Glutamatergic neuron (in vitro differentiated cells): ENCODE data around the gene PLA2G2F. TPM values are rescaled to one million over a fixed set of nuclear protein-coding genes. Genes with fewer than 3 reads are reported as not detected.

ENCODE experiments used
- DNase-seq: peaks from one replicate; pipeline ENCODE4 v3.0.0; 2022
- H3K27ac Mint-ChIP-seq: one replicate; pipeline ENCODE4 v1.8.0; 2020; ENCODE audit warnings: mild to moderate bottlenecking, mixed read lengths, inconsistent platforms; ENCODE audit not compliant: unreplicated experiment
- H3K27me3 Mint-ChIP-seq: one replicate; pipeline ENCODE4 v1.8.0; 2020; ENCODE audit warnings: mild to moderate bottlenecking, moderate library complexity, mixed read lengths, inconsistent platforms; ENCODE audit not compliant: unreplicated experiment
- H3K36me3 Mint-ChIP-seq: one replicate; pipeline ENCODE4 v1.8.0; 2020; ENCODE audit warnings: mild to moderate bottlenecking, mixed read lengths, inconsistent platforms; ENCODE audit not compliant: unreplicated experiment
- H3K4me1 Mint-ChIP-seq: one replicate; pipeline ENCODE4 v1.8.0; 2020; ENCODE audit warnings: mild to moderate bottlenecking, low read depth, mixed read lengths, inconsistent platforms; ENCODE audit not compliant: unreplicated experiment
- H3K4me3 Mint-ChIP-seq: one replicate; pipeline ENCODE4 v1.8.0; 2020; ENCODE audit warnings: mild to moderate bottlenecking, mixed read lengths, inconsistent platforms; ENCODE audit not compliant: unreplicated experiment
- H3K9me3 Mint-ChIP-seq: one replicate; pipeline ENCODE4 v1.8.0; 2020; ENCODE audit warnings: mild to moderate bottlenecking, moderate library complexity, mixed read lengths, inconsistent platforms; ENCODE audit not compliant: unreplicated experiment
- total RNA-seq: library from RNA; stranded (reverse); fragmentation: NEBNext Ultra II Directional; extraction: Animal tissue kit (Norgen Biotek cat#: 25700); gene quantifications from one replicate; pipeline ENCODE4 v1.2.1, GENCODE V29; 2021; ENCODE audit not compliant: unreplicated experiment
- TF ChIP-seq, protein P1 (sequence below): fragments of 200-600 bp; sonication (generic); IDR thresholded peaks from one replicate; pipeline ENCODE4 v1.5.0; 2021; ENCODE audit not compliant: partially characterized antibody, unreplicated experiment

Gene PLA2G2F
- total RNA-seq, 1 donor from 2014 or later: not detected

- no peak overlapping the region for H3K27ac Mint-ChIP-seq
- DNase-seq: no peak
- H3K4me1 Mint-ChIP-seq: no peaks in the 10 kb centered on the region
- no peak overlapping the region for H3K4me3 Mint-ChIP-seq
- peaks cover 2% of the 10 kb centered on the region for H3K27me3 Mint-ChIP-seq
- no peaks in the 10 kb centered on the region for H3K36me3 Mint-ChIP-seq
- TF ChIP-seq, protein P1, sequence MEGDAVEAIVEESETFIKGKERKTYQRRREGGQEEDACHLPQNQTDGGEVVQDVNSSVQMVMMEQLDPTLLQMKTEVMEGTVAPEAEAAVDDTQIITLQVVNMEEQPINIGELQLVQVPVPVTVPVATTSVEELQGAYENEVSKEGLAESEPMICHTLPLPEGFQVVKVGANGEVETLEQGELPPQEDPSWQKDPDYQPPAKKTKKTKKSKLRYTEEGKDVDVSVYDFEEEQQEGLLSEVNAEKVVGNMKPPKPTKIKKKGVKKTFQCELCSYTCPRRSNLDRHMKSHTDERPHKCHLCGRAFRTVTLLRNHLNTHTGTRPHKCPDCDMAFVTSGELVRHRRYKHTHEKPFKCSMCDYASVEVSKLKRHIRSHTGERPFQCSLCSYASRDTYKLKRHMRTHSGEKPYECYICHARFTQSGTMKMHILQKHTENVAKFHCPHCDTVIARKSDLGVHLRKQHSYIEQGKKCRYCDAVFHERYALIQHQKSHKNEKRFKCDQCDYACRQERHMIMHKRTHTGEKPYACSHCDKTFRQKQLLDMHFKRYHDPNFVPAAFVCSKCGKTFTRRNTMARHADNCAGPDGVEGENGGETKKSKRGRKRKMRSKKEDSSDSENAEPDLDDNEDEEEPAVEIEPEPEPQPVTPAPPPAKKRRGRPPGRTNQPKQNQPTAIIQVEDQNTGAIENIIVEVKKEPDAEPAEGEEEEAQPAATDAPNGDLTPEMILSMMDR: no peak
- H3K9me3 Mint-ChIP-seq: no peaks in the 10 kb centered on the region
Measured at GRCh38 chr1:20109223-20109856, 29.8 kb upstream of the PLA2G2F start.

GRCh38 chr1:20110679-20111078 lies 28.4 kb upstream of the PLA2G2F start:
- no peaks in the 10 kb centered on the region for H3K9me3 Mint-ChIP-seq
- no peak overlapping the region for H3K4me3 Mint-ChIP-seq
- TF ChIP-seq, protein P1: no peak
- no peak for DNase-seq
- peaks cover 2% of the 10 kb centered on the region for H3K27me3 Mint-ChIP-seq
- H3K4me1 Mint-ChIP-seq: no peaks in the 10 kb centered on the region
- no peak overlapping the region for H3K27ac Mint-ChIP-seq
- no peaks in the 10 kb centered on the region for H3K36me3 Mint-ChIP-seq

DNA sequence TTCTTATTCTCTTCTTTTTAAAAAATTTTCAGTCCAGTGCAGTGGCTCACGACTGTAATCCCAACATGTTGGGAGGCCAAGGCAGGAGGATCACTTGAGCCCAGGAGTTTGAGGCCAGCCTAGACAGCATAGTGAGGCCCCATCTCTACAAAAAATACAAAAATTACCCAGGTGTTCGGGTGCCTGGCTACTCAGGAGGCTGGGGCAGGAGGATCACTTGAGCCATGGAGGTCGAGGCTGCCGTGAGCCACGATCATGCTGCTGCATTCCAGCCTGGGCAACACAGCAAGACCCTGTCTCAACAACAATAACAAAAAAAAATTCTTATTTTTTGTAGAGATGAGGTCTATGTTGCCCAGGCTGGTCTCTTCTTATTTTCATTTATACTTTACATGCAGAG lies 27.7 kb upstream of the PLA2G2F start:
- TF ChIP-seq, protein P1: no peak
- Mint-ChIP-seq H3K27ac (no peak overlapping the region), H3K4me1 (no peaks in the 10 kb centered on the region), H3K9me3 (no peaks in the 10 kb centered on the region), H3K27me3 (peaks cover 2% of the 10 kb centered on the region), H3K4me3 (no peak overlapping the region), H3K36me3 (no peaks in the 10 kb centered on the region)
- no peak for DNase-seq

DNA sequence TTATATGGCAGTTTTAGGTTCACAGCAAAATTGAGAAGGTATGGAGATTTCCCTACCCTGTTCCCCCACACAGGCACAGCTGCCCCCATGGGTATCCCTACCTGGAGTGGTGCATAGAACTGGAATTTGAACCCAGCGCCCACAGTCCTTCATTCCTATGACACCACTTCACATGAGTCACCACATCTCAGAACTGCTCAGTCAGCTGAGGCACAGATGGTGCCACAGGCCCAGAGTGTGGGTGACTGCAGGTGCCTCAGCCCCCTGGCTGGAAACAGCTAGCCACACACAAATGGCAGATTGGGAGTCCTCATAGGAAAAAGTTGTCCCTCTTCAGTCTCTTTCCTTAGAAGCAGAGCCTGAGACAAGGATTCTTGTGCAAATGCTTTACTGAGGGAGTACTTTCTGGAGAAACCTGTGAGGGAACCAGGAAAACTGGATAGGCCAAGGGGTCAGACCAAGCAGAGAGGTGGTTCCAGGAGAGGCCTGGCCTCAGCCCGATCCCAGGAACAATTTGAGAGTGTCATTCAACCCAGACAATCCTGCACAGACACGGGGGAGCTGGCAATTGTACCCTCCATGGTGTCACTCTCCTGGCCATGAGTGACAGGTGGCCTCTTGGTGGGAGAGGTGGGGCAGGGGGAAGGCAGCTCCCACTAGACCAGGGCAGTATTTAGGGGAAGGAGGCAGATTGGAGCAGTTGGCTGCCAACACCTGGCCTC lies 26.7 kb upstream of the PLA2G2F start:
- DNase-seq: no peak
- TF ChIP-seq, protein P1: no peak
- no peak overlapping the region for H3K27ac Mint-ChIP-seq
- H3K4me3 Mint-ChIP-seq: no peak overlapping the region
- peaks cover 2% of the 10 kb centered on the region for H3K27me3 Mint-ChIP-seq
- no peaks in the 10 kb centered on the region for H3K36me3 Mint-ChIP-seq
- H3K4me1 Mint-ChIP-seq: no peaks in the 10 kb centered on the region
- H3K9me3 Mint-ChIP-seq: no peaks in the 10 kb centered on the region

DNA sequence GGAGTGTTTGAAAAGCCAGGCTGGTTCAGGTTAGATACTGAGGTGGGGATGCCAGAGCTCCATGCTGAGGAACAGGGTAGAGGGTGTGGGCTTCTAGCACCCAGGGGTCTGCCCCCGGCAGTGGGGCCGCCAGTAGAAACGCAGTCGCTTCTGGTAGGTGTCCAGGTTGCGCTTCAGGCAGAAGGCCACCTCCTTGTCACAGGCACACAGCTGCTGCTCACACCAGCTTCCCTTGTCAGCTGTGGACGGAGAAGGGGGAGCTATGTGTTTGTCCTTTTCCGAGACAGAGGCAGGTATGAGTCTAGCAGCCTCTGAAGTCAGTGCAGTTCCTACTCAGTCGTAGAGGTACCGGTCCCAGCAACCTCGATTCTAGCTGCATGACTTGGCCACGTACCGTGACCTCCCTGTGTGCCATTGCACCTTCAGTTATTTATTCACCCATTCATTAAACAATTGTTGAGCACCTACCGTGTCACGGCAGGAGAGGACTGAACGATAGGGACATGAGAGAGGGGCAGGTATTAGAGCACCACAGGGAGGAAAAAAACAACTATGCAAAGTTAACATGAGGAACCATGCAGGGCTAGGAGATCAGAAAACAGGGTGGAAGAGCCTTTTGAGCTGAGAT lies 25.0 kb upstream of the PLA2G2F start:
- H3K9me3 Mint-ChIP-seq: no peaks in the 10 kb centered on the region
- DNase-seq: no peak
- TF ChIP-seq, protein P1: no peak
- H3K36me3 Mint-ChIP-seq: no peaks in the 10 kb centered on the region
- H3K4me3 Mint-ChIP-seq: no peak overlapping the region
- peaks cover 2% of the 10 kb centered on the region for H3K27me3 Mint-ChIP-seq
- no peaks in the 10 kb centered on the region for H3K4me1 Mint-ChIP-seq
- H3K27ac Mint-ChIP-seq: no peak overlapping the region
